ENCODE data around the gene PLB1.

The PLB1 gene

GRCh38 chr2:28674713-28675068 lies 178.8 kb downstream of the PLB1 start:
- no peak for DNase-seq

GRCh38 chr2:28676152-28676835 lies 180.4 kb downstream of the PLB1 start:
- no peak for DNase-seq

- DNase-seq = no peak
Measured at GRCh38 chr2:28678175-28678855, 182.5 kb downstream of the PLB1 start.

- no peak for DNase-seq
Measured at GRCh38 chr2:28678944-28679343, 183.1 kb downstream of the PLB1 start.

- DNase-seq = no peak
Measured at GRCh38 chr2:28680657-28681056, 184.8 kb downstream of the PLB1 start.

GRCh38 chr2:28681158-28681571 lies 185.3 kb downstream of the PLB1 start:
- DNase-seq = no peak

- DNase-seq = no peak
Measured at GRCh38 chr2:28681606-28682005, 185.7 kb downstream of the PLB1 start.

GRCh38 chr2:28683100-28683706 lies 187.3 kb downstream of the PLB1 start:
- no peak for DNase-seq

- no peak for DNase-seq
Measured at GRCh38 chr2:28684142-28684858, 188.4 kb downstream of the PLB1 start.

GRCh38 chr2:28687171-28687570 lies 191.3 kb downstream of the PLB1 start:
- no peak for DNase-seq

- DNase-seq = no peak
Measured at GRCh38 chr2:28687640-28688385, 192.0 kb downstream of the PLB1 start.

GRCh38 chr2:28688818-28689217 lies 193.0 kb downstream of the PLB1 start:
- no peak for DNase-seq

- DNase-seq = no peak
Measured at GRCh38 chr2:28689771-28690170, 193.9 kb downstream of the PLB1 start.

GRCh38 chr2:28692411-28692810 lies 196.6 kb downstream of the PLB1 start:
- DNase-seq = no peak

- DNase-seq = no peak
Measured at GRCh38 chr2:28693223-28693622, 197.4 kb downstream of the PLB1 start.

Data from GDM1 (cell line).